Nephron progenitor cell (in vitro differentiated cells): ENCODE results near the gene TMEM132C.
A peak's percentile ranks its signal among the peaks of the same experiment; 100 is the strongest.

ENCODE experiments used
- DNase-seq: peaks from one replicate; pipeline ENCODE4 v3.0.0; 2021
- H3K27ac Mint-ChIP-seq: 2 replicates; pipeline ENCODE4 v1.8.0; 2021; ENCODE audit warnings: mild to moderate bottlenecking, moderate library complexity, mixed read lengths
- H3K27me3 Mint-ChIP-seq: 2 replicates; pipeline ENCODE4 v1.8.0; 2021; ENCODE audit warnings: mild to moderate bottlenecking, low read depth, mixed read lengths; ENCODE audit not compliant: poor library complexity
- H3K36me3 Mint-ChIP-seq: 2 replicates; pipeline ENCODE4 v1.8.0; 2021; ENCODE audit warnings: low read depth, mixed read lengths
- H3K4me1 Mint-ChIP-seq: 2 replicates; pipeline ENCODE4 v1.8.0; 2021; ENCODE audit warnings: mixed read lengths
- H3K4me3 Mint-ChIP-seq: 2 replicates; pipeline ENCODE4 v1.8.0; 2021; ENCODE audit warnings: mild to moderate bottlenecking, moderate library complexity, mixed read lengths
- H3K9me3 Mint-ChIP-seq: 2 replicates; pipeline ENCODE4 v1.8.0; 2021; ENCODE audit warnings: mild to moderate bottlenecking, moderate library complexity, mixed read lengths
- TF ChIP-seq, protein P1 (sequence below): fragments of 200-600 bp; sonication (generic); IDR thresholded peaks from 2 replicates; pipeline ENCODE4 v1.5.0; 2021; ENCODE audit warnings: antibody characterized with exemption

Gene TMEM132C

DNA sequence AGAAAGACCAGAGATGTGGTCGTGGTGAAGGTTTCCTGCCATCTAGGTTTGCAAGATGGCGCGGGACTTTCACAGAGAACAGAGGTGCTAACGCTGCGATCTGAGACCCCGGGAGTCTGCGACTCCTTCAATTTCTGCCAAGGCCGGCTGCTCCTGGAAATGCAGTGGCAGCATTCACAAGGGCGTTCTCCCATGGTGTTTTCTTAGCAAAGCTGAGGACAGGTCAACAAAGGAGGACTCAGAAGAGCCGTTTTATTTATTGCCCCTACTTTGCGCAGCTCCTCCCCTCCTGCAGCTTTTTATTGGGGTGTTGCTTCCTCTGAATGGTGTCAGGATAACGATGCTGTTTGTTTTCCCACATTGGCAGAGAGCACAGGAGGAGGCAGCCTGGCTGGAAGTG is 86.3 kb downstream of the TMEM132C start:
- peaks cover 70% of the 10 kb centered on the region for H3K4me1 Mint-ChIP-seq
- DNase-seq = peak; percentile 47
- H3K4me3 Mint-ChIP-seq = peak overlapping the region; percentile 30
- TF ChIP-seq, protein P1, sequence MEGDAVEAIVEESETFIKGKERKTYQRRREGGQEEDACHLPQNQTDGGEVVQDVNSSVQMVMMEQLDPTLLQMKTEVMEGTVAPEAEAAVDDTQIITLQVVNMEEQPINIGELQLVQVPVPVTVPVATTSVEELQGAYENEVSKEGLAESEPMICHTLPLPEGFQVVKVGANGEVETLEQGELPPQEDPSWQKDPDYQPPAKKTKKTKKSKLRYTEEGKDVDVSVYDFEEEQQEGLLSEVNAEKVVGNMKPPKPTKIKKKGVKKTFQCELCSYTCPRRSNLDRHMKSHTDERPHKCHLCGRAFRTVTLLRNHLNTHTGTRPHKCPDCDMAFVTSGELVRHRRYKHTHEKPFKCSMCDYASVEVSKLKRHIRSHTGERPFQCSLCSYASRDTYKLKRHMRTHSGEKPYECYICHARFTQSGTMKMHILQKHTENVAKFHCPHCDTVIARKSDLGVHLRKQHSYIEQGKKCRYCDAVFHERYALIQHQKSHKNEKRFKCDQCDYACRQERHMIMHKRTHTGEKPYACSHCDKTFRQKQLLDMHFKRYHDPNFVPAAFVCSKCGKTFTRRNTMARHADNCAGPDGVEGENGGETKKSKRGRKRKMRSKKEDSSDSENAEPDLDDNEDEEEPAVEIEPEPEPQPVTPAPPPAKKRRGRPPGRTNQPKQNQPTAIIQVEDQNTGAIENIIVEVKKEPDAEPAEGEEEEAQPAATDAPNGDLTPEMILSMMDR = no peak
- H3K36me3 Mint-ChIP-seq = peaks cover 42% of the 10 kb centered on the region
- H3K9me3 Mint-ChIP-seq = peaks cover 41% of the 10 kb centered on the region
- peaks cover 2% of the 10 kb centered on the region for H3K27me3 Mint-ChIP-seq
- peak overlapping the region; percentile 98 for H3K27ac Mint-ChIP-seq

DNA sequence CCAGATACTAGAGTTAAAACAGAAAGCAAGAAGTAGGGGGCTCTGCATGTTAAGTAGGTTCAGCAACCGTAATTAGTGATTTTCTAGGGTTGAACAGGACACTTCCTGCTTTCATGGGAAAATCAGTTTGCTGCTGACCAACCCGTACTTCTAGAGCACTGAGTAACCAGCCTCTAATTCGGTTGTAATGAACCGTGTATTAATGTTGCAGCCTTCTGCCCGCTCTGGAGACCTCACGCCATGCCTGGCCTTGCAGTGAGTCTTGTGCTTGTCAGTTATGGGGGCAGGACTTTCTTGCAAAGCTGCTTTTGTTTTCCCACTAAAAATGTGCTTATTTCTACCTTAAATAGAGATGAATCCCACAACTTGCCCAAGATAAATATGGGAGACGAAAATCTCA is 89.6 kb downstream of the TMEM132C start:
- Mint-ChIP-seq H3K4me1 (peaks cover 86% of the 10 kb centered on the region), H3K27ac (peak overlapping the region; percentile 38), H3K36me3 (peaks cover 34% of the 10 kb centered on the region), H3K9me3 (peaks cover 11% of the 10 kb centered on the region), H3K27me3 (peaks cover 1% of the 10 kb centered on the region), H3K4me3 (no peak overlapping the region)
- TF ChIP-seq, protein P1 = no peak
- no peak for DNase-seq

DNA sequence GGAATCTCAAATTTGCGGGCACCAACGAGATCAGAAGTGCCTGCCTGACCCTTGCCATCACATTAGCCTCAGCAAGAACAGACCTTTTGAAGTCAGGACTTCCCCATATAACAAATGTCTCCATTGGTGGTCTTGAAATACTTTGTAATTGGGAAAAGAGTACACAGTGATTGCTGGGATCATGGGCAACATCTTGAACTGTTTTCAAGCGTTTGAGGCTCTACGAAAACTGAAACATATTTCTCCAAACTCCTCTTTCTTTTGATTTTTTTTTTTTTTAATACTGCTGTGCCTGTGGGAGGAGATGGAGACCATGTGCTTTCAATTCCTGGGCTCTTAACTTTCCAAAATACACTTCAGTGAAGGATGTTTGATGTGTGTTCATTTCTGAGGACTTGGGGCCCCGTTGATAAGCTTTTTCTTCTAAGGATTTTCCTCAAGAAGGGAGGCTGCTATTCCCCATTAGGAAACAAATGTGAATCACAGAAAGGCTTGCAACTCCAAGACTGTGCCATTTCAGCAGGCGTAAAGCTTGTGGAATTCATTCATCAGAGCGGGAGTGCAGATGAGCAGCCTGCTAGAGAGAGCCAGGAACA is 94.5 kb downstream of the TMEM132C start:
- Mint-ChIP-seq H3K27me3 (no peaks in the 10 kb centered on the region), H3K4me3 (no peak overlapping the region), H3K9me3 (no peaks in the 10 kb centered on the region), H3K27ac (peak overlapping the region; percentile 66), H3K36me3 (peaks cover 27% of the 10 kb centered on the region), H3K4me1 (peaks cover 86% of the 10 kb centered on the region)
- TF ChIP-seq, protein P1 = no peak
- DNase-seq = no peak

DNA sequence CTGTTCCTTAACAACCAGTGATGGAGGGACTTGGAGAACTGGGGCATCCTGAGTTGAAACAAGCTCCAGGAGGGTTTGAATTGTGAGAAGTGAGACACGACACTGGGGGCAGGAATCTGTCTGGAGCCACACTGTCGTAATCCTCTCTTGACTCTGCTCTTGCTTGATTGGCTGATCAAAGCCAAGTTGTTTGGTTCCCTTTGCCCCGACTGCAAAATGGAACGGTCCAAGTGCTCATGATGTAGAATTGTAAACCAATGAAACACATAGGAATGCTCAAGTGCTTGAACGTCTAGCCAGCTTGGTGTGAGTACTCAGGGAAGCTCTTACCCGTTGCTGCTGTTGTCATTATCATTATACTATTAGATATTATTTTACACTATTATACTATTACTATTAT is 98.1 kb downstream of the TMEM132C start:
- H3K4me1 Mint-ChIP-seq = peaks cover 88% of the 10 kb centered on the region
- H3K36me3 Mint-ChIP-seq = peaks cover 10% of the 10 kb centered on the region
- peak overlapping the region; percentile 93 for H3K27ac Mint-ChIP-seq
- TF ChIP-seq, protein P1 = no peak
- H3K4me3 Mint-ChIP-seq = peak overlapping the region; percentile 52
- no peaks in the 10 kb centered on the region for H3K27me3 Mint-ChIP-seq
- DNase-seq = no peak
- H3K9me3 Mint-ChIP-seq = no peaks in the 10 kb centered on the region

DNA sequence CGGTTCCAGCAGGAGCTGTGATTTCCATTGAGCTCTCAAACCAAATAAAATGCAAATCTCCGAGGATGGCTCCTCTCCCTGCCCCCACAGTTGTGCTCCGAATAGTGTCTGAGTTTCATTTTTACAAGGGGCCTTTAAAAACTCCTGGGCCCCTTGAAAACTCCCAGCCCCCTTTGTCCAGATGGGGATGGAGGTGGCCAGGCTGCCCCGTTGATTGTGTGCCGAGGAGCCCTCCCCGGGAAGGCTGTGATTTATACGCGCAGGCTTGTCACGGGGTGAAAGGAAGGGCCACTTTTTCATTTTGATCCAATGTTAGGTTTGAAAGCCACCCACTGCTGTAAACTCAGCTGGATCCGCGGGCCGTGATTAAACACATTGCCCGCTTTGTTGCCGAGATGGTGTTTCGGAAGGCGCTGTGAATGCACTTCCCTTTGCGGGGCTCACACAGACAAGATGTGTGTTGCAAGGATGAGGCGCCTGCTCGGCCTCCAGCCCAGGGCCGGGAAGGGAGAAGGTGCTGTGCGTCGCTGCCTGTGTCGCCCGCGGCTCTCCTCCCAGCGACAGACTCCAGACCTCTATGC is 98.8 kb downstream of the TMEM132C start:
- Mint-ChIP-seq H3K9me3 (no peaks in the 10 kb centered on the region), H3K4me1 (peaks cover 91% of the 10 kb centered on the region), H3K36me3 (peaks cover 11% of the 10 kb centered on the region), H3K27me3 (no peaks in the 10 kb centered on the region), H3K4me3 (peak overlapping the region; percentile 76), H3K27ac (peak overlapping the region; percentile 96)
- DNase-seq = peak; percentile 48
- TF ChIP-seq, protein P1 = no peak

DNA sequence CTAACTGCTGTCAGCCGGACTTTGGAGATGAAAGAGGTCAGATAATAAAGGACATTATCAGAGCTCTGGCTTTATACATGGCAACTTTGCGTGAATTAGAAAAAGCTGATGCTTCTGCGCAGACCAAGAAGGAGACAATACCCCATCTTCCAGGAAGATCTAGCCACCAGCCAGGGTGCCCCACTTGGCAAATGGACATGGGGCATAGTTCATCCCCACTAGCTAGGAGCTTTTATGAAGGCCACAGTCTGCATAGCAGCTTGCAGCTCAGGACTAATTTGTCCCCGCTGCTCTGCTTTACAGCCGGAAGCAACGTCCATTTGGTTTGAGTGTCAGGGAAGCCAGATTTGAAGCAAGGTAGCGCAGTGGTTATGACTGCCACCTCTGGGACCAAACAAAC is 101.0 kb downstream of the TMEM132C start:
- no peaks in the 10 kb centered on the region for H3K9me3 Mint-ChIP-seq
- TF ChIP-seq, protein P1 = no peak
- H3K4me1 Mint-ChIP-seq = peaks cover 83% of the 10 kb centered on the region
- no peak for DNase-seq
- no peak overlapping the region for H3K27ac Mint-ChIP-seq
- no peaks in the 10 kb centered on the region for H3K27me3 Mint-ChIP-seq
- peaks cover 9% of the 10 kb centered on the region for H3K36me3 Mint-ChIP-seq
- H3K4me3 Mint-ChIP-seq = no peak overlapping the region
